Measurements from ENCODE around the gene FAM241B. TPM values are rescaled to one million over a fixed set of nuclear protein-coding genes. Genes with fewer than 3 reads are reported as not detected.

Gene FAM241B
- total RNA-seq, 2 donors from 2014 or later, result 1.1 to 3.0 TPM

GRCh38 chr10:69639291-69640195 is 9.5 kb downstream of the FAM241B start:
- Mint-ChIP-seq H3K4me1 (ENCODE audit: low read depth in 2 of 2) (no peaks in the 10 kb centered on the region), H3K9me3 (no peaks in the 10 kb centered on the region), H3K36me3 (no peaks in the 10 kb centered on the region), H3K4me3 (no peak overlapping the region), H3K27me3 (peaks cover 2 to 13% of the 10 kb centered on the region in 2 donors), H3K27ac (no peak overlapping the region)
- no peak for DNase-seq (ENCODE audit: low spot score)
- ATAC-seq, result peak in 1 of 2 donors; percentile 55

- no peaks in the 10 kb centered on the region for H3K9me3 Mint-ChIP-seq
- peaks cover 2 to 13% of the 10 kb centered on the region in 2 donors for H3K27me3 Mint-ChIP-seq
- H3K27ac Mint-ChIP-seq, result no peak overlapping the region
- no peak overlapping the region for H3K4me3 Mint-ChIP-seq
- no peak for DNase-seq (ENCODE audit: low spot score)
- no peaks in the 10 kb centered on the region for H3K4me1 Mint-ChIP-seq (ENCODE audit: low read depth in 2 of 2)
- ATAC-seq, result no peak
- no peaks in the 10 kb centered on the region for H3K36me3 Mint-ChIP-seq
These were observed 10.3 kb downstream of the FAM241B start for GRCh38 chr10:69640196-69640980.

GRCh38 chr10:69641261-69641980 is 11.4 kb downstream of the FAM241B start:
- no peak for ATAC-seq
- Mint-ChIP-seq H3K4me1 (ENCODE audit: low read depth in 2 of 2) (no peaks in the 10 kb centered on the region), H3K27ac (no peak overlapping the region), H3K27me3 (peaks cover 2 to 13% of the 10 kb centered on the region in 2 donors), H3K36me3 (no peaks in the 10 kb centered on the region), H3K4me3 (no peak overlapping the region), H3K9me3 (no peaks in the 10 kb centered on the region)
- peak; percentile 28 for DNase-seq (ENCODE audit: low spot score)

- no peak overlapping the region for H3K27ac Mint-ChIP-seq
- no peaks in the 10 kb centered on the region for H3K36me3 Mint-ChIP-seq
- no peak for ATAC-seq
- H3K4me1 Mint-ChIP-seq (ENCODE audit: low read depth in 2 of 2), result no peaks in the 10 kb centered on the region
- DNase-seq (ENCODE audit: low spot score), result no peak
- no peaks in the 10 kb centered on the region for H3K9me3 Mint-ChIP-seq
- H3K4me3 Mint-ChIP-seq, result no peak overlapping the region
- H3K27me3 Mint-ChIP-seq, result peaks cover 2 to 13% of the 10 kb centered on the region in 2 donors
These were observed 12.7 kb downstream of the FAM241B start for GRCh38 chr10:69642747-69643146.

GRCh38 chr10:69643779-69644657 is 14.0 kb downstream of the FAM241B start:
- no peak overlapping the region for H3K4me3 Mint-ChIP-seq
- no peak for ATAC-seq
- H3K27me3 Mint-ChIP-seq, result peaks cover 2 to 13% of the 10 kb centered on the region in 2 donors
- no peaks in the 10 kb centered on the region for H3K4me1 Mint-ChIP-seq (ENCODE audit: low read depth in 2 of 2)
- DNase-seq (ENCODE audit: low spot score), result no peak
- H3K27ac Mint-ChIP-seq, result no peak overlapping the region
- H3K9me3 Mint-ChIP-seq, result no peaks in the 10 kb centered on the region
- no peaks in the 10 kb centered on the region for H3K36me3 Mint-ChIP-seq

GRCh38 chr10:69644658-69645295 is 14.7 kb downstream of the FAM241B start:
- ATAC-seq (no peak), DNase-seq (ENCODE audit: low spot score) (peak; percentile 37)
- no peaks in the 10 kb centered on the region for H3K4me1 Mint-ChIP-seq (ENCODE audit: low read depth in 2 of 2)
- H3K4me3 Mint-ChIP-seq, result no peak overlapping the region
- H3K9me3 Mint-ChIP-seq, result no peaks in the 10 kb centered on the region
- peaks cover 3 to 13% of the 10 kb centered on the region in 2 donors for H3K27me3 Mint-ChIP-seq
- no peaks in the 10 kb centered on the region for H3K36me3 Mint-ChIP-seq
- no peak overlapping the region for H3K27ac Mint-ChIP-seq

GRCh38 chr10:69645296-69646184 is 15.5 kb downstream of the FAM241B start:
- Mint-ChIP-seq H3K27me3 (peaks cover 3 to 13% of the 10 kb centered on the region in 2 donors), H3K4me1 (ENCODE audit: low read depth in 2 of 2) (no peaks in the 10 kb centered on the region), H3K4me3 (no peak overlapping the region), H3K27ac (peak overlapping the region in 1 of 2 donors; percentile 37), H3K9me3 (no peaks in the 10 kb centered on the region), H3K36me3 (no peaks in the 10 kb centered on the region)
- DNase-seq (ENCODE audit: low spot score), result peak; percentile 28
- no peak for ATAC-seq

- Mint-ChIP-seq H3K9me3 (no peaks in the 10 kb centered on the region), H3K27me3 (peaks cover 3 to 13% of the 10 kb centered on the region in 2 donors)
- no peak for DNase-seq (ENCODE audit: low spot score)
These were observed 16.4 kb downstream of the FAM241B start for GRCh38 chr10:69646185-69647060.

GRCh38 chr10:69647126-69647525 is 17.1 kb downstream of the FAM241B start:
- no peak overlapping the region for H3K4me3 Mint-ChIP-seq

More at GRCh38 chr10:69646185-69647060, 16.4 kb downstream of the FAM241B start:
- Mint-ChIP-seq H3K27ac (peak overlapping the region in 1 of 2 donors; percentile 37), H3K4me3 (no peak overlapping the region), H3K36me3 (no peaks in the 10 kb centered on the region), H3K4me1 (ENCODE audit: low read depth in 2 of 2) (peaks cover 6% of the 10 kb centered on the region in 2 donors)
- ATAC-seq, result no peak

GRCh38 chr10:69647819-69648218 is 17.8 kb downstream of the FAM241B start:
- Mint-ChIP-seq H3K4me1 (ENCODE audit: low read depth in 2 of 2) (peaks cover 6 to 7% of the 10 kb centered on the region in 2 donors), H3K27me3 (peaks cover 3 to 9% of the 10 kb centered on the region in 2 donors), H3K27ac (no peak overlapping the region), H3K4me3 (no peak overlapping the region), H3K9me3 (no peaks in the 10 kb centered on the region), H3K36me3 (no peaks in the 10 kb centered on the region)
- no peak for DNase-seq (ENCODE audit: low spot score)
- no peak for ATAC-seq

More at GRCh38 chr10:69647126-69647525, 17.1 kb downstream of the FAM241B start:
- DNase-seq (ENCODE audit: low spot score) (no peak), ATAC-seq (no peak)
- no peaks in the 10 kb centered on the region for H3K9me3 Mint-ChIP-seq
- H3K27ac Mint-ChIP-seq, result no peak overlapping the region
- H3K27me3 Mint-ChIP-seq, result peaks cover 3 to 13% of the 10 kb centered on the region in 2 donors
- H3K4me1 Mint-ChIP-seq (ENCODE audit: low read depth in 2 of 2), result peaks cover 6 to 7% of the 10 kb centered on the region in 2 donors
- H3K36me3 Mint-ChIP-seq, result no peaks in the 10 kb centered on the region

- no peak for DNase-seq (ENCODE audit: low spot score)
- Mint-ChIP-seq H3K4me3 (no peak overlapping the region), H3K27ac (no peak overlapping the region), H3K27me3 (peaks cover 2 to 3% of the 10 kb centered on the region in 2 donors), H3K4me1 (ENCODE audit: low read depth in 2 of 2) (peaks cover 6 to 7% of the 10 kb centered on the region in 2 donors), H3K9me3 (no peaks in the 10 kb centered on the region), H3K36me3 (no peaks in the 10 kb centered on the region)
- no peak for ATAC-seq
These were observed 18.4 kb downstream of the FAM241B start for GRCh38 chr10:69648461-69648860.
